AG10803 (cell line): ENCODE measurements around the gene SYT8.

Experiments used
- DNase-seq: peaks from one replicate; pipeline ENCODE4 v3.0.0; 2010; ENCODE audit warnings: low read depth
- H3K4me3 ChIP-seq: 2 replicates; pipeline ENCODE4 v1.5.1; 2011; ENCODE audit warnings: mild to moderate bottlenecking, low read length, control low read depth
- CTCF ChIP-seq: conservative IDR thresholded peaks from 2 replicates; pipeline ENCODE4 v1.5.1; 2011; ENCODE audit warnings: mild to moderate bottlenecking, low read length, control low read depth, inconsistent platforms

Gene SYT8

GRCh38 chr11:1854132-1854948 is 19.6 kb downstream of the SYT8 start:
- no peak for DNase-seq
- no peak for TF ChIP-seq CTCF
- H3K4me3 ChIP-seq: no peak overlapping the region

GRCh38 chr11:1854949-1855885 is 20.4 kb downstream of the SYT8 start:
- no peak overlapping the region for H3K4me3 ChIP-seq
- DNase-seq: no peak
- TF ChIP-seq CTCF: no peak

GRCh38 chr11:1855886-1856265 is 21.1 kb downstream of the SYT8 start:
- no peak for TF ChIP-seq CTCF
- H3K4me3 ChIP-seq: no peak overlapping the region
- no peak for DNase-seq

DNA sequence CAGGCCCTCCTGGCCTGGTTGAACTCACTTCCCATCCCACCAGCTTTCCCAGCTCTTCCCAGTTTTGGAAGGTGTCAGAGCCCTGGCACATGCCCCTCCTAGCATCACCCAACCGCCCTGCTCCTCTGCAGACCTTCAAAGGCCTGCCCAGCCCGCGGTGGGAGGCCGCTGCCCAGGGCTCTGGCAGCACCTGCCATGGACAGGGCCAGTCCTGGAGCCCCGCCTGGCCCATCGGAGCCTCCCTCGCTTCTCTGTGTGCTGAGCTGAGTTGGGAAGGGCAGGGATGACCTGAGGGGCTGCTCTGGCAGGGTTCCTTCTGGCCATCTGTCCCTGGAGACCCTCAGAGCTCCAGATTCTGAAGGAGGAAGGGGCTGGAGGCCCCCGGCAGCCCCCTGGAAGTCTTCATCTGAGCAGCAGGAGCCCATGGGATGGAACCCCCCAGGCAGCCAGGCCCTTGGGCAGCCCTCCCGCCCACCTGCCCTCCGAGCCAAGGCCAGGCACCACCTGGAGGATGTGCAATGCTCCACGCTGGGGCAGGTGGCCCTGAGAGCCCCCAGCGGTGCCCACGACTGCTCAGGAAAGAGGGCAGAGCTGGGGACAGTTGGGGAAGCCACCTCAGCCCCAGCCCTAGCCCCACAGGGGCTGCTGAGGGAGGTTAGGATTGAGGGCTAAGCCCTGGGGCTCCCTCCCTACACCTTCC is 21.7 kb downstream of the SYT8 start:
- no peak for TF ChIP-seq CTCF
- no peak for DNase-seq
- no peak overlapping the region for H3K4me3 ChIP-seq

DNA sequence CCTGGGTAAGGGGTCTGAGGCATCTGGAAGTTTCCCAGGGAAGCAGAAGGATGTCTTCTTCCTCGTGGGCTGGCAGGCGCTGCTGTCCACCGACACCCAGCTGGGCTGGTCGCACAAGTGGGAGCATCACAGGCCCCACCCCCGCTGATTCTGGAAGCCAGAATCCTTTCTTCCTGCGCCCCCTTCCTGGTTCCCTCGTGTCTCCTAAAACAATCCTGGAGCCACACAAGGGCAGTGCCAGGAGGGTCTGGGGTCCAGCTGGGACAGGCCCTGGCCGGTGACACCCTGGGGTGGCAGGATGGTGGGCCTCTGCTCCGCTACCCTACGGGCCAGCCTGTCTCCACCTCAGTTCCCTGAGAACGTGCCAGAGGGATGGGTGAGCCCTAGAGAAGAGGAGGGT is 22.3 kb downstream of the SYT8 start:
- TF ChIP-seq CTCF: no peak
- no peak overlapping the region for H3K4me3 ChIP-seq
- no peak for DNase-seq

DNA sequence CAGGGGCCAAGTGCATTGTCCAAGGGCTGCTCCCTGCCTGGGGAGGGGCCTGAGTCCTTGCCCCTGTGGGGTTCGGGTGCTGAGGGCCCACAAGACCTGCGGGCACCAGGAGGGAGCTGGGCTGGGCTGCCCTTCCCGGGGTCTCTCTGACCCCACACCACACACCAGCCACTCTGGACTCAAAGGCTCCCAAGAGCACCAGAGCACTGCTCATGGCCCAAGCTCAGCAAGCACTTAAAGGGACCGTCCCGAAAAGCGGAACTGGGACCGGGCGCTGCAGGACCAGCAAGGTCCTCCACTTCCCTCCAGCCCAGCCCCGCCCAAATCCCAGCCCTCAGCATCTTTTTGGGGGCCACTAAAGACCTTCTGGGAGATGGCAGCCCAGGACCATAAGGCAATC is 23.4 kb downstream of the SYT8 start:
- no peak for DNase-seq
- no peak for TF ChIP-seq CTCF
- H3K4me3 ChIP-seq: no peak overlapping the region
